Adrenal gland (tissue), 12 donors: ENCODE results near the gene TIMMDC1. TPM values are rescaled to one million over a fixed set of nuclear protein-coding genes. Genes with fewer than 3 reads are reported as not detected.
"Not testable (repeated sequence)": the region's sequence is repeated elsewhere in the genome, so short reads cannot be mapped to it uniquely, and the experiment has no call there.

Experiments
- DNase-seq, 7 donors: peaks; one replicate each; pipeline ENCODE4 v3.0.0-alpha.2; 2019 to 2020
- H3K27ac ChIP-seq, 5 donors: fragments of 200-600 bp; sonication (generic) in 4 of 5; 1 replicate in 3 of 5; 2 replicates in 2 of 5; pipeline versions ENCODE4 v1.5.1 to v1.8.0; 2016 to 2020; ENCODE audit warnings: mild to moderate bottlenecking in 1 of 5
- H3K27me3 ChIP-seq: fragments of 200-600 bp; 2 replicates; pipeline ENCODE4 v1.8.0; 2021
- H3K36me3 ChIP-seq, 2 donors: fragments of 200-600 bp; replicated peaks in 1 of 2; 1 replicate in 1 of 2; 2 replicates in 1 of 2; pipeline versions ENCODE4 v1.5.1 to v1.8.0; 2018 to 2022
- H3K4me1 ChIP-seq, 2 donors: fragments of 200-600 bp; replicated peaks in 1 of 2; 1 replicate in 1 of 2; 2 replicates in 1 of 2; pipeline versions ENCODE4 v1.5.1 to v1.8.0; 2018 to 2021
- H3K4me3 ChIP-seq, 4 donors: fragments of 200-600 bp; sonication (generic) in 3 of 4; one replicate each; pipeline ENCODE4 v1.5.1; 2016 to 2018
- H3K9me3 ChIP-seq, 3 donors: fragments of 200-600 bp; sonication (generic) in 1 of 3; replicated peaks in 1 of 3; 1 replicate in 2 of 3; 2 replicates in 1 of 3; pipeline versions ENCODE4 v1.5.1 to v1.8.0; 2016 to 2021
- POLR2A ChIP-seq, 2 donors: fragments of 450-650 bp; IDR thresholded peaks; one replicate each; pipeline ENCODE4 v1.6.1; 2017; ENCODE audit warnings: antibody characterized with exemption in 2 of 2, mild to moderate bottlenecking in 2 of 2, moderate library complexity in 1 of 2
- WGBS, 4 donors: extraction: QIAGEN DNeasy Blood & Tissue Kit in 2 of 4; methylation state at CpG; one replicate each; pipeline versions ENCODE4 v1.1.5 to v1.1.7; 2013 to 2017; 5-methylcytosine and 5-hydroxymethylcytosine counted together
- intact Hi-C, 2 donors: fragments of 100-400 bp; cut with DNase I; formaldehyde crosslinking; loops; one replicate each; pipeline versions ENCODE4 v1.14.1 to v1.15.0; 2022 to 2023
- polyA plus RNA-seq, 3 donors: library from polyadenylated mRNA; stranded (reverse); fragments of 200-250 nt in 2 of 3; fragments of 350-450 nt in 1 of 3; fragmentation: Illumina TruSeq in 1 of 3; extraction: RNeasy Lipid Tissue Mini Kit (QIAGEN cat#74804) in 1 of 3; gene quantifications; one replicate each; pipeline ENCODE4 v1.2.3, GENCODE V29; 2013 to 2014
- total RNA-seq, 9 donors: library from RNA; depleted of rRNA in 4 of 9; stranded (reverse); fragments of >200 nt in 4 of 9; fragments of 120-200 nt in 1 of 9; fragmentation: NEBNext Ultra II Directional in 1 of 9; extraction: Animal tissue kit (Norgen Biotek cat#: 25700) in 1 of 9; gene quantifications; one replicate each; pipeline versions ENCODE4 v1.1.0 to v1.2.4, GENCODE V29; 2013 to 2023
- TF ChIP-seq, protein P1 (sequence below), 6 experiments: fragments of 450-650 bp in 4 of 6; fragments of 200-600 bp in 2 of 6; sonication (generic) in 1 of 6; IDR thresholded peaks; 1 replicate in 5 of 6; 2 replicates in 1 of 6; pipeline versions ENCODE4 v1.5.1 to v1.8.0; 2016 to 2021; ENCODE audit warnings: antibody characterized with exemption in 6 of 6, mild to moderate bottlenecking in 2 of 6, moderate library complexity in 1 of 6
- donor health status: healthy with polysubstance abuse.
- donor health status: Bipolar disorder and iron deficiency.
- donor health status: DM: yes; HTN: yes; CAD: no.
- donor health status: DM: no; HTN: no; CAD: no.
- donor health status: DM: no; HTN: no; CAD: no.
- donor health status: DM: yes; HTN: yes; CAD: no.

Gene TIMMDC1
- total and polyA plus RNA-seq, 12 donors = 53.9 to 147 (median 91.3) TPM

DNA sequence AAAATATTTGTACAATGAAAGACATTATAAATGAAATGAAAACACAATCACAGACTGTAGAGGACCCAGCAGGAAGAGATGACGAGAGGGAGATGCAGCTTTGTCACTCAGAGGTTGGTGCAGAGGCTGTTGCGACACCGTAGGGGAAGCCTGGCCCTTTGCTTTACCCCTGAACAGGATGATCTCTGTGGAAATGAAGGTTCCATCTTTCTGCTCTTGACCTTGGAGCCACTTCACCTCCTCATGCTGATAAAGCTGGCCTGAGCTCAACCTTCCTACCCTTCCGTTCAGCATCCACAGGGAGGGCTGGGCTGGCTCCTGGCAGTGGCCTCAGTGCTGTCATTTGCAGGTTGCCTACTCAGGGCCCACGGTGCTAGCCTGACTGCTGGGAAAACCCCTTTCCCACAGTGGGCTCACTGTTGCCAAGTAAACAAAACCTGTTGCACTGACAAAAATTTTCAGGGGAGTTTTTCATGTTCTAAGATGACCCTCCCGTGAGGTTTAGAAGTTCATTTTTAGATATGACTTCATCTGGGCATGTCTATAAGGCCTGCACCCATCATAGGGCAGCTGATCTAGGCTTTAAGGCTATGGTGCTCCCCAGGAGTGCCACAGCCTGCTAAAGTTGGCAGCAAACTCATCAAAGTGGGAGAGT lies 64.1 kb downstream of the TIMMDC1 start:
- Histone ChIP-seq H3K27ac (no peak overlapping the region), H3K36me3 (no peaks in the 10 kb centered on the region), H3K4me3 (no peak overlapping the region), H3K27me3 (no peaks in the 10 kb centered on the region), H3K9me3 (no peaks in the 10 kb centered on the region), H3K4me1 (no peaks in the 10 kb centered on the region)
- intact Hi-C loops = no loop called here
- 54 to 68% (median 62%) methylated on average over 6 of the region's 6 CpGs for WGBS, 4 donors
- TF ChIP-seq, protein P1, sequence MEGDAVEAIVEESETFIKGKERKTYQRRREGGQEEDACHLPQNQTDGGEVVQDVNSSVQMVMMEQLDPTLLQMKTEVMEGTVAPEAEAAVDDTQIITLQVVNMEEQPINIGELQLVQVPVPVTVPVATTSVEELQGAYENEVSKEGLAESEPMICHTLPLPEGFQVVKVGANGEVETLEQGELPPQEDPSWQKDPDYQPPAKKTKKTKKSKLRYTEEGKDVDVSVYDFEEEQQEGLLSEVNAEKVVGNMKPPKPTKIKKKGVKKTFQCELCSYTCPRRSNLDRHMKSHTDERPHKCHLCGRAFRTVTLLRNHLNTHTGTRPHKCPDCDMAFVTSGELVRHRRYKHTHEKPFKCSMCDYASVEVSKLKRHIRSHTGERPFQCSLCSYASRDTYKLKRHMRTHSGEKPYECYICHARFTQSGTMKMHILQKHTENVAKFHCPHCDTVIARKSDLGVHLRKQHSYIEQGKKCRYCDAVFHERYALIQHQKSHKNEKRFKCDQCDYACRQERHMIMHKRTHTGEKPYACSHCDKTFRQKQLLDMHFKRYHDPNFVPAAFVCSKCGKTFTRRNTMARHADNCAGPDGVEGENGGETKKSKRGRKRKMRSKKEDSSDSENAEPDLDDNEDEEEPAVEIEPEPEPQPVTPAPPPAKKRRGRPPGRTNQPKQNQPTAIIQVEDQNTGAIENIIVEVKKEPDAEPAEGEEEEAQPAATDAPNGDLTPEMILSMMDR (IDR thresholded peaks at IDR 0.05) = no peak
- no peak for TF ChIP-seq POLR2A (IDR thresholded peaks at IDR 0.05)
- DNase-seq = peak in 3 of 7 donors; percentile 18 to 43 (median 23)

DNA sequence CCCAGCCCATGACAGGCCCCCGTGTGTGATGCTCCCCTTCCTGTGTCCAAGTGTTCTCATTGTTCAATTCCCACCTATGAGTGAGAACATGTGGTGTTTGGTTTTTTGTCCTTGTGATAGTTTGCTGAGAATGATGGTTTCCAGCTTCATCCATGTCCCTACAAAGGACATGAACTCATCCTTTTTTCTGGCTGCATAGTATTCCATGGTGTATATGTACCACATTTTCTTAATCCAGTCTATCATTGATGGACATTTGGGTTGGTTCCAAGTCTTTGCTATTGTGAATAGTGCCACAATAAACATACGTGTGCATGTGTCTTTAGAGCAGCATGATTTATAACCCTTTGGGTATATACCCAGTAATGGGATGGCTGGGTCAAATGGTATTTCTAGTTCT lies 65.0 kb downstream of the TIMMDC1 start:
- WGBS, 4 donors = 82 to 93% (median 89%) methylated on average over 2 of the region's 2 CpGs
- H3K27me3 ChIP-seq = not testable (repeated sequence)

GRCh38 chr3:119569156-119569555 lies 70.8 kb downstream of the TIMMDC1 start:
- intact Hi-C loops = no loop called here

More for the DNA sequence above, 65.0 kb downstream of the TIMMDC1 start:
- H3K36me3 ChIP-seq, H3K27ac ChIP-seq, H3K4me1 ChIP-seq, DNase-seq, H3K4me3 ChIP-seq, H3K9me3 ChIP-seq, intact Hi-C loops: not testable (repeated sequence)

GRCh38 chr3:119570229-119570628 lies 71.9 kb downstream of the TIMMDC1 start:
- Histone ChIP-seq H3K4me3 (no peak overlapping the region), H3K36me3 (no peaks in the 10 kb centered on the region), H3K4me1 (no peaks in the 10 kb centered on the region), H3K27me3 (no peaks in the 10 kb centered on the region), H3K27ac (peak overlapping the region in 3 of 5 donors; percentile 13 to 74 (median 66)), H3K9me3 (no peaks in the 10 kb centered on the region)
- no peak for TF ChIP-seq POLR2A (IDR thresholded peaks at IDR 0.05)
- TF ChIP-seq, protein P1 (IDR thresholded peaks at IDR 0.05) = no peak
- 61 to 67% (median 64%) methylated on average over 5 of the region's 5 CpGs for WGBS, 4 donors
- peak in 2 of 7 donors; percentile 24 to 27 for DNase-seq
- intact Hi-C loops = no loop called here

More at GRCh38 chr3:119569156-119569555, 70.8 kb downstream of the TIMMDC1 start:
- Histone ChIP-seq H3K4me3 (no peak overlapping the region), H3K4me1 (no peaks in the 10 kb centered on the region), H3K27me3 (no peaks in the 10 kb centered on the region), H3K9me3 (no peaks in the 10 kb centered on the region), H3K36me3 (no peaks in the 10 kb centered on the region), H3K27ac (peak overlapping the region in 1 of 5 donors; percentile 74)
- WGBS, 4 donors = 63 to 93% (median 88%) methylated on average over 4 of the region's 4 CpGs
- no peak for DNase-seq
- TF ChIP-seq, protein P1 (IDR thresholded peaks at IDR 0.05) = no peak
- no peak for TF ChIP-seq POLR2A (IDR thresholded peaks at IDR 0.05)

- peak overlapping the region in 3 of 5 donors; percentile 37 to 74 (median 66) for H3K27ac ChIP-seq
- no peak overlapping the region for H3K4me3 ChIP-seq
- H3K4me1 ChIP-seq = no peaks in the 10 kb centered on the region
- TF ChIP-seq, protein P1 (IDR thresholded peaks at IDR 0.05) = no peak
- no peak for TF ChIP-seq POLR2A (IDR thresholded peaks at IDR 0.05)
- H3K9me3 ChIP-seq = no peaks in the 10 kb centered on the region
- WGBS, 4 donors = 84 to 97% (median 93%) methylated on average over 1 of the region's 1 CpG
- DNase-seq = no peak
- intact Hi-C loops = no loop called here
- H3K36me3 ChIP-seq = no peaks in the 10 kb centered on the region
- no peaks in the 10 kb centered on the region for H3K27me3 ChIP-seq
These were observed 72.9 kb downstream of the TIMMDC1 start for GRCh38 chr3:119571230-119571629.
